Embryonic facial prominence (tissue), 1 donor: ENCODE measurements around the gene CYREN.
"Not testable (repeated sequence)": the region's sequence is repeated elsewhere in the genome, so short reads cannot be mapped to it uniquely, and the experiment has no call there.

Experiments used
- DNase-seq: peaks from one replicate; pipeline ENCODE4 v3.0.0-alpha.2; 2016; ENCODE audit errors: extremely low spot score

The CYREN gene

DNA sequence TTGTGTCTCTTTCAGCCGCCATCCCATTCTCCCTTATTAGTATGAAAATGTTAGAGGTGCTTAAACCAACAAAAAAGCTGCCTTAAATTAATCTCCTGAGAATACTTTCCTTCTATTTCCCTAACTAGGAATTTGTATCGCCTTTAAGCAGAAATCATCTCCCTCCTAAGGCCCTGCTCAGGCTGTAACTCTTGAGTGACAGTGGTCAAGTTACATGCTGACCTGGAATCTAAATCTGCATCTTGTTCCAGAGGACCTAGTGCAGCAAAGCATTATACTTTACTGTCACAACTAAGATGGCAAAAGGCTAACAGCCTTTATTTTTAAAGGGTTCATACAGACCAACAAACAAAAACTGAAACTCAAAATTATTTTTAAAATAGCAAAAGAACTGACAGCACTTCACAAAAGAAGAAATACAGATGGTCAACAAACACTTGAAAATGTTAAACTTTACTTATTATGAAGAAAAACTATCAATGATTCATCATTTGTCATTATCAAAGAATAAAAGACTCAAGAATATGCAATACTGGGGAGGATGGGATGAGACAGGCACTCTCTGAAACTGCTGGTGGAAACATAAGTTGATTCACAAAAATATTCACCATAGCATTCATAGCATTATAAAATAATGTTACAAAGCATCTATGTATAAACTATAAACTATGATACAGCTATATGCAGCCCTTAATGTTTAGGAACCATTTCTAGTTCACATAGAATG lies 11.0 kb downstream of the CYREN start:
- no peak for DNase-seq

DNA sequence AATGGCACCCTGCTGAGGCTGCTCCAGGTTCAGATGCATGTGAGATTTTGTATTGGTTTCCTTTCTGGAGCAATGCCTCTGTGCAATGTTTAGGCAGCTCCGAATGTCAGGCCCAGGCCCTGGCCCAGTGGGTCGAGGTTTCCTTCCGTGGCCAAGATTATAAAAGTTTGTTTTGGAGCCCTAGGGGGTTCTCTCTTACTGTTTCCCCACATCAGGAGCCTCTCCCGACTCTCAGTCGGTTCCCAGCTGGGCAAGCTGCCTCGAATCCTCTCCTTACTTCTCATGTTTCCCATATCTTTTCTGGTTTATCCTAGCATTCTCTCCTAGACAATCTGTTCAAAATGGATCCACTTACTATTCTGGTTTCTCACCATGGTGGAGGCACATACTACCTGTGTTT lies 11.6 kb downstream of the CYREN start:
- DNase-seq: no peak

DNA sequence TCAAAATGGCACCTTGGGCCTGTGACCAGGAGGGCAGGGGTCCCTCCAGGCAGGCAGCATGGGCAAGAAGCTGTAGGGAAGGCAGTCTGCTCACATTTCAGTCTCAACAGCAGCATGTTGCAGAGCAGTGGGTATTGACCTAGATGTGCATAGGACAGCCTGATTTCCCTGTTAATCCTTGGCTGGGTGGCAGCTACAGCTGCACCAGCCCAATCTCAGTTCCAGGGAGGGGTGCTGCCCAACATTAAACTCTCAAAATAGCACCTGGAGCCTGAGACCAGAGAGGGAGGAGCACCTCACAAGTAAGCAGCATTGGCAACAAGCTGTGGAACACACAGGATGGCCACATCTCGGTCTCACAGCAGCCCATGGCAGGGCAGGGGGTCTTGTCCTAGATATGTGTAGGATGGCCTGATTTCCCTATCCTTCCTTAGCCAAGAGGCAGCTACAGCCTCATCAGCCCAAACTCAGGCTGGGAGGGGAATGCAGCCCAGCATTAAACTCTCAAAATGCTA lies 12.3 kb downstream of the CYREN start:
- DNase-seq: no peak

DNA sequence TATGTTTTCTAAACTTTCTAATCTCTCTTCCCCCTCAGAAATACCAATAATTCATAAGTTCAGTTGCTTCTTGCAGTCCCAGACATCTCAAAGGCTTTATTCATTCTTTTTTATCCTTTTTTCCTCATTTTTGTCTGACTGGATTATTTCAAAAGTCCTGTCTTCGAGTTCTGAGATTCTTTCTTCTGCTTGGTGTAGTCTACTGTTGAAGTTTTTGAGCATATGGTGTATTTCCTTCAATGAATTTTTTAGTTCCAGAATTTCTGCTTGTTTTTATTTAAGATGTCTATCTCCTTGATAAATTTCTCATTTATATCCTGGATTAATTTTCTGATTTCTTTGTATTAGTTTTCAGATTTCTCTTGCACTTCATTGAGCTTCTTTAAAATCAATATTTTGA lies 14.2 kb downstream of the CYREN start:
- DNase-seq: no peak

DNA sequence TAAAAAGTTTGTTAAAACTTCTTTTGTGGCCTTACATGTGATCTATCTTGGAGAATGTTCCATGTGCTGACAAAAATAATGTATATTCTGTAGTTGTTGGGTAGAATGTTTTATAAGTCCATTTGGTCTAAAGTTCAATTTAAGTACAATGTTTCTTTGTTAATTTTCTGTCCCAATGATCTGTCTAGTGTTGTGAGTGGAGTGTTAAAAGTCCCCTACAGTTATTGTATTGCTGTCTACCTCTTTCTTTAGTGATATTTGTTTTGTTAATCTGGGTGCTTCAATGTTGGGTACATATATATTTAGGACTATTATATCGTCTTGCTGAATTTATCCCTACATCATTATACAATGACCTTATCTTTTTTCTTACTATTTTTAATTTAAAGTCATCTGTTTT lies 15.8 kb downstream of the CYREN start:
- DNase-seq: no peak

DNA sequence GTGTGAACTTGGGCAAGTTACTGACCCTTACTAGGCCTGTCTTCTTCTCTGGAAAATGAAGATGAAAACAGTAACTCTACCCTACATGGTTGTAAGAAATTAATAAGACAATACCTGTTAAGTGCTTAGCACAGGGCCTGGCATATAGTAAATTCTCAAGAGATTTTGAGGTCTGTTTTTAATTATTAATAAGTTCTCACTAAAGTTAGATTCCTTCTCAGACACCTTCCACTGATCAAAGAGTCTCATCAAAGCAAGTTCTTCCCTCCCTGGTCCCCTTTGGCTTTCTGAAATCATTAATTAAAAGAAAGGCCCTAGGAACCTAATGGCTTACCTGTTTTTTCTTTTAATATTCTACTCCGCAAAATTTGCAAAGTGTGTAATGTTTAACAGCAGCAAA lies 18.1 kb downstream of the CYREN start:
- DNase-seq: no peak

DNA sequence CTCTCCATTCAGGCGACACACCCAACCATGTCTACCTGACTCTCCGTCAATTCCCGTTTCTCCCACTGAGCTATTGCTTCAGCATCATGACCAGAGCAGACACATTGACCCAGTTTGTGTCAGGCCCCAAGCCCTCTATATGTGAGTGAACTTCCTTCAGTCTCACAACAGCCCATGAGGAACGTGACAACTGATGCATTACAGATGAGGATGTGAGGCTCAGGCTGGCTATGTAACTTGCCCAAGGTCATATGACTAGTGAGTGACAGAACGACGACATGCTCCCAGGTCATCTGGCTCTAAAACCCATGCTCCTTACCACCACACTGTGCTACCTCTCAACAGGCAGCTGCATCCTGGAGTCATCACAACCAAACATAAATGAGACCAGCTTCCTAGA lies 19.0 kb downstream of the CYREN start:
- DNase-seq: no peak

DNA sequence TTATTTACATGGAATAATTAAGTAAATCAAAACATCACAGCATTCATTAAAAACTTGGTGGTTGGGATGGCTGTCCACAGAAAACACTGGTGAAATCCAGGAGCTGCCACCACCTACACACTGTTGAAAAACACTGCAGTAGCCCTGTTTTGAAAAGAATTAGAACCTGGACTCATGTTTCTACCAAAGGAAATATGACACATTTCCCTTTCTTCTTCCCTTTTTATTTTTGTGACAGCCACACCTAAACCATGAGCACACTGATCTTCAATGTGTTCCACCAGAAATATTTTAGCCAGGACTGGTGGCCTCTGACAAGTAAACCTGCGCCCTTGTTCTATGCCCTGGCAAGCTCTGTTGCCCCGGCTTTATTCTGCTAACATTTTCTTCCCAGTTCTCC lies 19.4 kb downstream of the CYREN start:
- DNase-seq: no peak

DNA sequence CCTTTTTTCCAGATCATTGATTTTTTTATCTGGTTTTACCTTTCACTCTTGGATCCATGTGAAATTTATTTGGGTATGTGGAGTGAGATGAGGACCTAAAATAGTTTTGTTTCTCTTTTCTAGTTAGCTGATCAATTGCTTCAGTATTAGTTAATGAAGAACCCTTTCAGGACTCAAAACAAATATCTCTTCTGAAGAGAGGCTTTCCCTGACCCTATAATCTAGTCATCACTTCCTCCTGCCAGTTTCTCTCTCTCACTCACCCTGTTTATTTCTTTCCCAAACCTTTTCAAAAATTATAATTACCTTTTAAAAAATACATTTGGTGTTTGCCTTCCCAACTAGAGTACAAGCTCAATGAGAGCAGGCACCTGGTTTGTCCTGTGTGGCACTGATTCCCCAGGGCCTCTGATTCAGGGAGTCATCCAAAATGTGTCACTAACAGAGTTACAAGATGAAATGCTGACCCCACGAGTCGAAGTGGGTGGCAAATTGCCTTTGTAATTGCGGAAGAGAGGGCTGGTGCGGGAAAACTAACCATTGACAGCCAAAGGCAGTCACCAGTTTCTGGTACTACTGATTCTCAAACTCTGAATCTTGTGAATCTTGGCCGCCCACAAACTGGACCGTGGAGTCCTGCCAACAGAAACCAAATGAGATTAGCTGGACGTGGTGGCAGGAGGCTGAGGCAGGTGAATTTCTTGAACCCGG lies 20.3 kb downstream of the CYREN start:
- DNase-seq: no peak

DNA sequence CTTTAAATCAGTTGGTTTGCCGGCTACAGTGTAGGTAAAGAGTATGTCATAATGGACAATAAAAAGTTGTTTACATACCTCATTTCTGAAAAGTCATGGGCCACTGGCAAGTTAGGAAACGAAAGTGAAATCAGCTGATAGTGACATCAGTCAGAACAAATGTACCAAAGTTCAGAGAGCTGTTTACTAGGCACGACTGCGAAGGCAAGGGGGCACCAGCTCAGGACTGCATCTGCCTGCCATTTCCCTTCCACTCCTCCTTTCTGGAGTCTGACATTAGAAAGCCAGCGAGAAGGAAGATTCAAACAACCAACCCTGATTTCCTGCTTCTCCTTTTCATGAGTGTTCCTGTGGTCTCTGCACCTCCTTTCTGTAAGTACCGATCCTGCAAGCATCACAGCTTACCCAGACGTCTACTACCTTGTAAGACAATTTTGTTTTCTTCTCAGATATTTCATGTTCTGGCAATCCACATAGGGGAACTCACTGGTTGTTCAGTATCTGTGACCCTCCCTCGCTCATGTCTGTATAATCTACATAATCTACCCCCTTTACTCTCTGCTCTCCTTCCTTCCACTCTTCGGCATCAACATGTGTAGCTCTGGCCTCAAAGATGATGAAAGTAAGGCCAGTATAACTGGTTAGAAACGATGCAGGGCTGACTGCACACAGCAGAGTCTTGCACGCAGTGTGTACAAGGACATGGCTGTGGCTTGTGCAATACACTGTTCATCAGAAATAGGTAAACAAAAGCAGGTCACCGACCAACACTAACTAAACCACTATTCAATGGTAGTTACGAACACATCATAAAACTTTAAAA lies 22.4 kb downstream of the CYREN start, which contains the start of gene TMEM140:
Gene TMEM140 (plus strand): TSS at position 174 of the 823 bp plus-strand sequence. CDS start 16,370 bp downstream, outside the sequence.
- DNase-seq: no peak

DNA sequence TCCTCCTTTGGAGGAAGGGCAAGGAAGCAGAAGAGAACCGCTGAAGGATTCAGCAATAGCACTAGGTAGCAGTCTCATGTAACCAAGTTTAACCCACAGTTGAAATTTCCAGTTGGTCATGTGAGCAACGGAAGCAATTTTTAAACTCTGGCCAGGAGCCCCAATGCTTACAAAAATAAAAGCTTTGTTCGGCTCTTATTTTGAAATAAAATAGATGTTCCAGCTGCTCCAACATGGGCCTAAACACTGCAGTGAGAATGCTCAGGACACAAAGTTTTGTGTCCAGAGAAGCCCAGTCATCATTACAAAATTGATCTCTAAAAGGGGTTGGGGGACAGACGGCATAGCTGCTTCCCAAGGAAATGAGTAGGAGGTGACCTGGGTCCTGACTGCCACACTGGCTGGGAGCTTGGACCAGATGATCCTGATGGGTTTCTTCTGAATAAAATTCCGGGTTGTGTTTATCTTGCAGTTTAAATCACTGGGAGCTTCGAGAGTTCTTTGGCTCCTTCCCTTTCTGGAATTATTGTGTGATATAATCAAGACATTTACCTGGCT lies 23.1 kb downstream of the CYREN start:
- no peak for DNase-seq

DNA sequence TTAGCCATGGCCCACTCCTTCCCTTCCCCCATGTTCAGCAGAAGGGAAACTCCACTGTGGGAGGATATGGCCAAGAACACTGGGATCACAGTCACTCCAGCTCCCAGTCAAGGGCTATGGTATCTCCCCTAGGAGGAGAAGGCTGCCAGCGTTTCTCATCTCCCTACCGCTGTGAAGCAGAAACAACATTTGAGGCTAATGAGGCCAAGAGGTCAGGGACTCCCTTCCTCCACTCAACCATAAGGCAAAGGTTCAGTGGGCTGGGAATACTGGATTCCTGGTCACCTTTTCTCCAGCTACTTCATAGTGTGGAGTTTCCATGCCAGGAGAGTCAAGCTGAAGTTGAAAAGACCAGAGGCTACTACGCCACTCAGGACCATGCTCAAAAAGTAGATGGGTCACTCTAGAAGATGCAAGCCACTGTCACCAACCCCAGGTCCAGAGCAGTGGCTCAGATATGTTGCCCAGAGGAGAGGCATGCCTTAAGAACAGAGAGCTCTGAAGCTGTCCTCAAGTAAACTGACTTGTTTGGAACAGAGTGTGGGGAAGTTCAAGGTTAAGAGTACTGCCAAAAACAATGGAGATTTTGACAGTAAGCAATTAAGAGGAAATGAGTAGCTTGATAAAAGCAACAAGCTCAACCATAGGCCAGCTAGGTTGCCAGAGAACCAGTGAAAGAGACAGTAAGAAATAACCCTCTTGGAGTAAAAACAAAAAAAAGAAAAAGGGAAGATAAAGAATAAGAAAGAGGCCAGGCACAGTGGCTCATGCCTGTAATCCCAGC lies 26.4 kb downstream of the CYREN start:
- DNase-seq: no peak

DNA sequence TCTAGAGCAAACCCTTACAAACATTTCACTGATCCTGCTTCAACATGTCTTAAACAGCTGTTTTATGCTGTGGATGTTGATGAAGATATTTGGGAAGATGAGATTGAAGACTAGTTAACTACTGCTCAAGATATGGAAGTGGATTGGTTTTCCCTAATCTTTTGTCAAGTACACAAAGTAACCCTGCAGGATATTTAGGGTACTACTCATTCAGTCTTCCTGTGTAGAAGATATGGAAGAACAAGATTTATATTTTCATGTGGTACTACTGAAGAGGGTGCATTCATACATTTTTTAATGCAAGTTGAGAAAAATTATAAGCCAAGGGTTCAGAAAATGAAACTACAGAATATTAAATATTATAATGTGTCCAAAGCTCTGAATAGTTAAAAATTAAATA lies 40.9 kb downstream of the CYREN start:
- DNase-seq: no peak

DNA sequence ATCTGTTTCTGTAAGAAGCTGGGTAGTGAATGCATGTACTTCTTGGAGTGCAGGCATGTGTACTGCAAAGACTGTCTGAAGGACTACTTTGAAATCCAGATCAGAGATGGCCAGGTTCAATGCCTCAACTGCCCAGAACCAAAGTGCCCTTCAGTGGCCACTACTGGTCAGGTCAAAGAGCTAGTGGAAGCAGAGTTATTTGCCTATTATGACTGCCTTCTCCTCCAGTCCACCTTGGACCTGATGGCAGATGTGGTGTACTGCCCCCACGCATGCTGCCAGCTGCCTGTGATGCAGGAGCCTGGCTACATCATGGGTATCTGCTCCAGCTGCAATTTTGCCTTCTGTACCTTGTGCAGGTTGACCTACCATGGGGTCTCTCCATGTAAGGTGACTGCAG lies 41.6 kb downstream of the CYREN start:
- DNase-seq: no peak

DNA sequence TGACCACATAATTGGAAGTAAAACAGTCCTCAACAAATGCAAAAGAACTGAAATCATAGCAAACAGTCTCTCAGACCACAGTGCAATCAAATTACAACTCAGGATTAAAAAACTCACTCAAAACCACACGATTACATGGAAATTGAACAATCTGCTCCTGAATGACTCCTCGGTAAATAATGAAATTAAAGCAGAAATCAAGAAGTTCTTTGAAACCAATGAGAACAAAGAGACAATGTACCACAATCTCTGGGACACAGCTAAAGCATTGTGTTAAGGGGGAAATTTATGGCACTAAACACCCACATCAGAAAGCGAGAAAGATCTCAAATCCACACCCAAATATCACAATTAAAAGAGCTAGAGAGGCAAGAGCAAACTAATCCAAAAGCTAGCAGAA lies 45.9 kb downstream of the CYREN start:
- not testable (repeated sequence) for DNase-seq

DNA sequence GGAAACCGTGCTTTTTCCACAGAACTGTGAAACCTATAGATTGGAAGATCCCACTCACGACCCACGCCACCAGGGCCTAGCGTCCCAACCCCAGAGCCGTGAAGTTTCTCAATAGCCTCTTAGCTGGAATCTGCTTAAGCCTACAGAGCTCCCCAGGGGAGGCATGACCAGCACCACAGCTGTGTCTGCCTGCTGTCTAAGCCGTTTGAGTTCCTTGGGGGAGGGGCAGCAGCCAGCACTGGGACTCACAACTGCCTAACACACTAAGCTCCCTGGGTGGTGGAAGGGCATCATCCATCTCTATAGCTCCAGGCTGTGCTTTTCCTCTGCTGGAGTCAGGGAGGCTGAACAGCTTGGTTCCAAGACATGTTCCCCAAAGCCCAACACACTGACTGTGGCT lies 48.6 kb downstream of the CYREN start:
- no peak for DNase-seq

DNA sequence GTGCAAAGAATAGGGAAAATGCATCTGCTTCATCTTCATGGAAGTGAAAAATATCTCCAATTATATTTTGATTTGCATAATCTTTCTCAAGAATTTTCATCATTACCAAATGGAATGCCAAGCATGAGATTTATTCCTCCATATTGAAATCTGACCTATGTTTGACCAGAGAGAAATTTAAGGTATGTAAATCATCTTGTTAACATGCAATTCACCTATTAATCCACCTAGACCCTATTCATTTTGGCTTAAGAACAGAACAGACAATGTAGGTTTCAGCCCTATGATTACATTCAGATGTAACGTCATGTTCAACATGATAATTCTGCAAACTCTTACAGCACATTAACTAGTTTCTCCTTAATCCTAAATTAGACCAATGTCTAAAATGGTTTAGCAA lies 53.4 kb downstream of the CYREN start:
- no peak for DNase-seq
